Endometrium (tissue), 2 donors: ENCODE measurements around the gene DOCK7.

Experiments used
- FAIRE-seq: peaks from 2 replicates; lab custom pipeline; 2012; peaks lifted over from hg19 to GRCh38; lab: Jason Lieb, UNC
- donor health status: control.
- donor health status: control.

The DOCK7 gene

DNA sequence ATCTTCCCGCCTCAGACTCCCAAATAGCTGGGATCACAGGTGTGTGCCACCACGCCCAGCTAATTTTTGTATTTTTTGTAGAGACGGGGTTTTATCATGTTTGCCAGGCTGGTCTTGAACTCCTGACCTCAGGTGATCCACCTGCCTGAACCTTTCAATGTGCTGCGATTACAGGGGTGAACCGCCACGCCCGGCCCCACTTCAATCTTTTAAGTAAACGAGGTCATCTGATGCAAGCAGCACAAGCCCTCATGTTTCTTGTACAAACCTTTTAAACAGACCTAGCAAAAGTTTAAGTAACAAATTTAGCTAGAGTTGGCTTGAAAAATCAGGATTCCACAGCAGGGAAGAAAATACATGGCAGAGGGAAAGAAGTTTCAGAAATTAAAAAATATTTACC is 272.5 kb downstream of the DOCK7 start:
- FAIRE-seq: no peak

DNA sequence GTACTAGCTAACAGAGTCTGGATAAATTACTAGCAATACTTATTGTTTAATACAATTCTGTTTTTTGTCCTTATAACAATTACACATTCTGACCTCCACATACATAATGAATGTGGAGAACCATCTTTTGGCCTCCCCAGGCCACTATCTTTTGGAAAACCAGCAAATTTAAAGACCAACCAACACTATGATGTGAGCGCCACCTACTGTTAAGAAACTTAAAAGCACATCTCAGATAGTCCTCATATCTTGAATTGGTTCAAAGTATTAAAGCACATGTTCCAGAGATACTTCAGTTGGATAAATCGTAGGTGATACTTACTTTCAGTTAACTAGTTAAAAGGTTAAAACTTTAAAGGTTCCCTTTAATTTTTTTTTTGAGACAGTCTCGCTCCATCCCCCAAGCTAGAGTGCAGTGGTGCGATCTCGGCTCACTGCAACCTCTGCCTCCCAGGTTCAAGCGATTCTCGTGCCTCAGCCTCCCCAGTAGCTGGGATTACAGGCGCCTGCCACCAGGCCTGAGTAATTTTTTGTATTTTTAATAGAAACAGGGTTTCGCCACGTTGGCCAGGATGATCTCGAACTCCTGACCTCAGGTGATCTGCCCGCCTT is 280.7 kb downstream of the DOCK7 start:
- peak; percentile 89 for FAIRE-seq

DNA sequence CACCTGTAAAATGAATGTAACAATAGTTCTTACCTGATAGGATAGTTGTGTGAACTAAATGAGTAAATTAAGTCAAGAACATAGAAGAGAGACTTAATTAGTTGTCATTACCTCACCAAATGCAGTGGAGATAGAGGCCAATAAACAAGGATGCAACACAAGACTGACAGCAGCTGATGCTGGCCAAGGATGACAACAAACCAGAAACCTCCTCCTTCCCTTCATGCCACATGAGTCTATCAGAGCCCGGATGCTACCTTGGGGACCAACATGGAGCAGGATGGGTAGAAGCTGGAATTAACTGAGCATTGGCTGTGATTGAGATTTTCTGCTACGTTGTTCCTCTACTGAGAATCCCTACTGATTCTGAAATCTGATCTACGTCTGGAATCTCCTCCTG is 281.6 kb downstream of the DOCK7 start:
- no peak for FAIRE-seq

DNA sequence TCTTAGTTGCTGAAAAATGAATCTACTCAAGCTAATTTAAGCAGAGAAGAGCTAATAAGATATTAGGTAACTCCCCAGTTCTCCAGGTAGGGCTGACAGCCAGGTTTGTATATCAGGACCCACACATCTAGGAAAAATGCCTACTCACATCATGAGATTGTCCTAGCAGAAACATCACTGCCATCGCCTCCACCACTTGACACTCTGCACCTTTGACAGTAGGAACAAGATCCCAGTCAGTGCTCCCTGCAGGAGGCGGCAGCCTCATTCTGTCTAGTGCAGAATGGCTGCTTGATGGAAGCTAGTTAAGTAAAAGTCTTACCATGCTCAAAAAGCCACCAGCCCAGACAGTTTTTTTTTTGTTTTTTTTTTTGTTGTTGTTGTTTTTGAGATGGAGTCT is 282.9 kb downstream of the DOCK7 start:
- no peak for FAIRE-seq
